ENCODE results near the gene MYH9. TPM values are rescaled to one million over a fixed set of nuclear protein-coding genes. Genes with fewer than 3 reads are reported as not detected.

The MYH9 gene
- total RNA-seq, 1 donor from 2014 or later: 122 TPM

GRCh38 chr22:36238373-36239149 lies 149.2 kb downstream of the MYH9 start:
- TF ChIP-seq, protein P1, sequence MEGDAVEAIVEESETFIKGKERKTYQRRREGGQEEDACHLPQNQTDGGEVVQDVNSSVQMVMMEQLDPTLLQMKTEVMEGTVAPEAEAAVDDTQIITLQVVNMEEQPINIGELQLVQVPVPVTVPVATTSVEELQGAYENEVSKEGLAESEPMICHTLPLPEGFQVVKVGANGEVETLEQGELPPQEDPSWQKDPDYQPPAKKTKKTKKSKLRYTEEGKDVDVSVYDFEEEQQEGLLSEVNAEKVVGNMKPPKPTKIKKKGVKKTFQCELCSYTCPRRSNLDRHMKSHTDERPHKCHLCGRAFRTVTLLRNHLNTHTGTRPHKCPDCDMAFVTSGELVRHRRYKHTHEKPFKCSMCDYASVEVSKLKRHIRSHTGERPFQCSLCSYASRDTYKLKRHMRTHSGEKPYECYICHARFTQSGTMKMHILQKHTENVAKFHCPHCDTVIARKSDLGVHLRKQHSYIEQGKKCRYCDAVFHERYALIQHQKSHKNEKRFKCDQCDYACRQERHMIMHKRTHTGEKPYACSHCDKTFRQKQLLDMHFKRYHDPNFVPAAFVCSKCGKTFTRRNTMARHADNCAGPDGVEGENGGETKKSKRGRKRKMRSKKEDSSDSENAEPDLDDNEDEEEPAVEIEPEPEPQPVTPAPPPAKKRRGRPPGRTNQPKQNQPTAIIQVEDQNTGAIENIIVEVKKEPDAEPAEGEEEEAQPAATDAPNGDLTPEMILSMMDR (IDR thresholded peaks at IDR 0.05; ENCODE audit: partially characterized antibody, unreplicated experiment): no peak
- Mint-ChIP-seq H3K4me1 (ENCODE audit: low read depth, unreplicated experiment) (peaks cover 4% of the 10 kb centered on the region), H3K27ac (ENCODE audit: unreplicated experiment) (no peak overlapping the region)

DNA sequence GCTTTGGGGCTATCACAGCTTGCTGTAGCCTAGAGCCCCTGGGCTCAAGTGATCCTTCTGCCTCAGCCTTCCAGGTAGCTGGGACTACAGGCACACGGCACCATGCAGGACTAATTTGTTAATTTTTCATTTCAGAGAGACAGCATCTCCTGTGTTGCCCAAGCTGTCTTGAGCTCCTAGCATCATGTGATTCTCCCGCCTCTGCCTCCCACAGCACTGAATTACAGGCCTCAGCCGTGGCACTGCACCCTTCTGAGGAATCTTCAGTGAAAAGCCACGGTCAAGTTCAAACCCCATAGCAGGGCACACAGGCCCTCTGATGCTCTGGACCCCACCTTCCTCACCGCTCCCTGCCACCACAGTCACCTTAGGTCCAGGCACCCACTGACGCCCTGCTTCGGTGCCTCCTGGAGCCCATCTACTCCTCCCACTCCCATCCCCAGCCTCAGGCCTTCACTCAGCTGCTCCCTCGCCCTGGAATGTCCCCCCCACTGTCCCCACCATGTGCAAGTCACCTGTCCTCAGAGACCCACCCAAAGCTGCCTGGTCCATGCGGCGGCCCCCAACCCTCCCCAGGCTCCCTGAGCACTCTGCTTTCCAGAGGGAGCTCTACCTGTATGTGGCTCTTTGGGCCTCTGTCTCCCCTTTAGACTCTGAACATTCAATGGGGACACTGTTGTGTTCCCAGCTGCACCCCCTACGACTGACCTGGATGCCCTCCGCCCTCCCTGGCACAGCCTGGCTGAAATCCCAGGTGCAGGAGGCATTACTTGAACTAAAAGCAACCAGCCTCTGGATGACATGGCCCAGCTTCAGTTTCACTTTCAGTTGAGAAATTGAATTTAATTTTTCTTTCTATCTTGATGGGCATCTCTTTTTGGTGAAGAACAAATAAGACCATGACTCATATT lies 150.1 kb downstream of the MYH9 start:
- no peak for DNase-seq
- peaks cover 4% of the 10 kb centered on the region for H3K4me1 Mint-ChIP-seq (ENCODE audit: low read depth, unreplicated experiment)
- H3K9me3 Mint-ChIP-seq (ENCODE audit: unreplicated experiment): peaks cover 5% of the 10 kb centered on the region
- H3K27me3 Mint-ChIP-seq (ENCODE audit: unreplicated experiment): no peaks in the 10 kb centered on the region
- no peak overlapping the region for H3K4me3 Mint-ChIP-seq (ENCODE audit: unreplicated experiment)
- H3K36me3 Mint-ChIP-seq (ENCODE audit: unreplicated experiment): peaks cover 14% of the 10 kb centered on the region
- H3K27ac Mint-ChIP-seq (ENCODE audit: unreplicated experiment): peak overlapping the region; percentile 54
- TF ChIP-seq, protein P1 (IDR thresholded peaks at IDR 0.05; ENCODE audit: partially characterized antibody, unreplicated experiment): no peak

More at GRCh38 chr22:36238373-36239149, 149.2 kb downstream of the MYH9 start:
- peaks cover 22% of the 10 kb centered on the region for H3K36me3 Mint-ChIP-seq (ENCODE audit: unreplicated experiment)
- H3K9me3 Mint-ChIP-seq (ENCODE audit: unreplicated experiment): peaks cover 6% of the 10 kb centered on the region
- no peak for DNase-seq
- no peaks in the 10 kb centered on the region for H3K27me3 Mint-ChIP-seq (ENCODE audit: unreplicated experiment)
- no peak overlapping the region for H3K4me3 Mint-ChIP-seq (ENCODE audit: unreplicated experiment)

DNA sequence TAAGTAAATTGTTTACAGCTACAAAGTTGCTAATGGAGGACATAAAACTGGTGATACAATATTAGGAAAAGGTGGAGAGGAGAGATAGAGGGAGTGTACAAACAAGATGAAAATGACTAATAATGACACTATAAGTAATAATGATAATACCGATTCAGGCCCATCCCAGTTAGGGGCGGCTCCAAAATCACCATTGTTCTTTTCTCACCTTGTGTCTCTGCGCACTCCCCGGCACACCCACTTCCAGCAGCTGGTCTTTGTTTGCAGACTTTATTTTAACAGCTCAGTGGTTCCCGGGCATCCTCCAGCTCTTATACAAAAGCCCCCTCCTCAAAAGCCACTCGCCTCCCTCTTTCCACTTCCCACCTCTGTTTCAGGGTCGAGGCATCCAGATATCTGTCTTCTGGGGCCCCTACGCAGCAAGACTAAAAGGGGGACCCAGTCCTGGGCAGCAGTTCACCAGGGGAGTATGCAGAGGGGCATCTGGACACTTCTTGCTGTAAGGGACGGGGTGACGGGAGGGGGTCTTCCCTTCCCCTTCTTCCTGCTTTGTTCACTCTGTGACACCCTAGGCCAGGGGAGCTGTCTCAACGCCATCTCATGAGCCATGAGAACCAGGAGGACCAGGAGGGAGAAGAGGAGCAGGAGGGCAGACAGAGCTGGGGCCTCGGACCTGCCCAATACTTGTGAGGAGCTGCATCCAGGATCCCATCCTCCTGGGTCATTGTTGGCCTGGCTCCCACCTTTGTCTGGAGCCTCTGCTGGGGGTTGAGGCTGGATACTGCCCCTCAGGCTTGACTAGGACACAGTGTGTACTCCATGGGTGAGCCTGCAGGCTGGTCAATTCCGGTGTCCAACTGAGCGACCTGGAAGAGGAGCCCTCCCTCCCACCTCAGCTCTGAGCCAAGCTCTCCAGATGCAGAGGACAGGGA lies 151.1 kb downstream of the MYH9 start:
- Mint-ChIP-seq H3K27ac (ENCODE audit: unreplicated experiment) (no peak overlapping the region), H3K9me3 (ENCODE audit: unreplicated experiment) (no peaks in the 10 kb centered on the region), H3K27me3 (ENCODE audit: unreplicated experiment) (no peaks in the 10 kb centered on the region), H3K36me3 (ENCODE audit: unreplicated experiment) (peaks cover 9% of the 10 kb centered on the region), H3K4me3 (ENCODE audit: unreplicated experiment) (no peak overlapping the region), H3K4me1 (ENCODE audit: low read depth, unreplicated experiment) (peaks cover 4% of the 10 kb centered on the region)
- no peak for DNase-seq
- TF ChIP-seq, protein P1 (IDR thresholded peaks at IDR 0.05; ENCODE audit: partially characterized antibody, unreplicated experiment): no peak

GRCh38 chr22:36235585-36235984 lies 152.2 kb downstream of the MYH9 start:
- Mint-ChIP-seq H3K9me3 (ENCODE audit: unreplicated experiment) (no peaks in the 10 kb centered on the region), H3K36me3 (ENCODE audit: unreplicated experiment) (peaks cover 9% of the 10 kb centered on the region), H3K4me3 (ENCODE audit: unreplicated experiment) (no peak overlapping the region), H3K4me1 (ENCODE audit: low read depth, unreplicated experiment) (peaks cover 4% of the 10 kb centered on the region), H3K27me3 (ENCODE audit: unreplicated experiment) (no peaks in the 10 kb centered on the region), H3K27ac (ENCODE audit: unreplicated experiment) (no peak overlapping the region)
- TF ChIP-seq, protein P1 (IDR thresholded peaks at IDR 0.05; ENCODE audit: partially characterized antibody, unreplicated experiment): no peak
- DNase-seq: no peak

All from glutamatergic neuron (in vitro differentiated cells).